Sigmoid colon (tissue), 4 donors: ENCODE measurements around the gene STK10.

Experiments used
- POLR2AphosphoS5 ChIP-seq, 4 donors: sonication (generic); formaldehyde crosslinking; IDR thresholded peaks; one replicate each; pipeline ENCODE4 v1.6.1; 2017; ENCODE audit warnings: antibody characterized with exemption in 4 of 4
- TF ChIP-seq, protein P1 (sequence below), 4 experiments: fragments of 450-650 bp in 3 of 4; fragments of 200-600 bp in 1 of 4; IDR thresholded peaks; one replicate each; pipeline ENCODE4 v1.5.1; 2016 to 2019; ENCODE audit warnings: antibody characterized with exemption in 4 of 4, mild to moderate bottlenecking in 3 of 4, moderate library complexity in 2 of 4

- TF ChIP-seq, protein P1, sequence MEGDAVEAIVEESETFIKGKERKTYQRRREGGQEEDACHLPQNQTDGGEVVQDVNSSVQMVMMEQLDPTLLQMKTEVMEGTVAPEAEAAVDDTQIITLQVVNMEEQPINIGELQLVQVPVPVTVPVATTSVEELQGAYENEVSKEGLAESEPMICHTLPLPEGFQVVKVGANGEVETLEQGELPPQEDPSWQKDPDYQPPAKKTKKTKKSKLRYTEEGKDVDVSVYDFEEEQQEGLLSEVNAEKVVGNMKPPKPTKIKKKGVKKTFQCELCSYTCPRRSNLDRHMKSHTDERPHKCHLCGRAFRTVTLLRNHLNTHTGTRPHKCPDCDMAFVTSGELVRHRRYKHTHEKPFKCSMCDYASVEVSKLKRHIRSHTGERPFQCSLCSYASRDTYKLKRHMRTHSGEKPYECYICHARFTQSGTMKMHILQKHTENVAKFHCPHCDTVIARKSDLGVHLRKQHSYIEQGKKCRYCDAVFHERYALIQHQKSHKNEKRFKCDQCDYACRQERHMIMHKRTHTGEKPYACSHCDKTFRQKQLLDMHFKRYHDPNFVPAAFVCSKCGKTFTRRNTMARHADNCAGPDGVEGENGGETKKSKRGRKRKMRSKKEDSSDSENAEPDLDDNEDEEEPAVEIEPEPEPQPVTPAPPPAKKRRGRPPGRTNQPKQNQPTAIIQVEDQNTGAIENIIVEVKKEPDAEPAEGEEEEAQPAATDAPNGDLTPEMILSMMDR (IDR thresholded peaks at IDR 0.05), result no peak
- TF ChIP-seq POLR2AphosphoS5 (IDR thresholded peaks at IDR 0.05), result no peak
Observed at GRCh38 chr5:172038167-172038566, 149.9 kb downstream of the STK10 start.
